Lung (tissue), 12 donors: ENCODE data around the gene NR2F1-AS1. TPM values are rescaled to one million over a fixed set of nuclear protein-coding genes. Genes with fewer than 3 reads are reported as not detected.
"Not testable (repeated sequence)": the region's sequence is repeated elsewhere in the genome, so short reads cannot be mapped to it uniquely, and the experiment has no call there.

Experiments used
- ATAC-seq: fragments of 200-7000 bp; cut with Tn5 transposase; one replicate; pipeline ENCODE4 v1.9.1; 2020; ENCODE audit warnings: moderate number of reproducible peaks; ENCODE audit not compliant: insufficient read depth, low FRiP score
- DNase-seq, 3 donors: peaks; one replicate each; pipeline ENCODE4 v3.0.0-alpha.2; 2013 to 2017
- H3K27ac ChIP-seq, 2 donors: one replicate each; pipeline ENCODE4 v1.5.1; 2013; ENCODE audit warnings: mild to moderate bottlenecking in 2 of 2, moderate library complexity in 2 of 2, control low read depth in 1 of 2, inconsistent platforms in 1 of 2, low read depth in 1 of 2, low read length in 1 of 2
- H3K27me3 ChIP-seq, 3 donors: one replicate each; pipeline ENCODE4 v1.5.1; 2013; ENCODE audit warnings: low read length in 2 of 3; ENCODE audit not compliant: control insufficient read depth in 3 of 3, insufficient read depth in 3 of 3
- H3K36me3 ChIP-seq, 4 donors: one replicate each; pipeline ENCODE4 v1.5.1; 2013; ENCODE audit warnings: low read length in 4 of 4, mild to moderate bottlenecking in 1 of 4, moderate library complexity in 1 of 4; ENCODE audit not compliant: control insufficient read depth in 4 of 4, insufficient read depth in 4 of 4
- H3K4me1 ChIP-seq, 5 donors: one replicate each; pipeline ENCODE4 v1.5.1; 2013; ENCODE audit warnings: low read length in 5 of 5, mild to moderate bottlenecking in 2 of 5, moderate library complexity in 1 of 5; ENCODE audit not compliant: control insufficient read depth in 5 of 5, insufficient read depth in 5 of 5
- H3K4me3 ChIP-seq: one replicate; pipeline ENCODE4 v1.5.1; 2013; ENCODE audit warnings: mild to moderate bottlenecking, control low read depth, moderate library complexity
- H3K9ac ChIP-seq, 2 donors: one replicate each; pipeline ENCODE4 v1.5.1; 2013; ENCODE audit warnings: low read length in 2 of 2, control low read depth in 1 of 2; ENCODE audit not compliant: insufficient read depth in 1 of 2
- H3K9me3 ChIP-seq, 4 donors: one replicate each; pipeline ENCODE4 v1.5.1; 2013; ENCODE audit warnings: low read length in 3 of 4, mild to moderate bottlenecking in 1 of 4, moderate library complexity in 1 of 4; ENCODE audit not compliant: control insufficient read depth in 4 of 4, insufficient read depth in 3 of 4
- CTCF ChIP-seq: IDR thresholded peaks from 2 replicates; pipeline ENCODE4 v1.5.1; 2012; ENCODE audit warnings: mild to moderate bottlenecking; ENCODE audit errors: control extremely low read depth, extremely low read depth
- WGBS, 2 donors: extraction: QIAGEN DNeasy Blood & Tissue Kit; methylation state at CpG; one replicate each; pipeline ENCODE4 v1.1.7; 2013; 5-methylcytosine and 5-hydroxymethylcytosine counted together
- polyA plus RNA-seq, 2 donors: library from polyadenylated mRNA; stranded (reverse); fragments of 200-250 nt; gene quantifications; one replicate each; pipeline ENCODE4 v1.2.1, GENCODE V29; 2013
- total RNA-seq, 2 donors: library from RNA; depleted of rRNA in 1 of 2; stranded (reverse); fragments of >200 nt in 1 of 2; gene quantifications; one replicate each; pipeline ENCODE4 v1.2.1, GENCODE V29; 2014 to 2021
- donor health status: control.
- donor health status: control.
- donor health status: Bipolar disorder and iron deficiency.
- donor health status: healthy.
- donor health status: DM: yes; HTN: yes; CAD: no.

The NR2F1-AS1 gene
- total and polyA plus RNA-seq, 4 donors: 3.6 to 50.0 (median 10.9) TPM

GRCh38 chr5:93511445-93511844, 69.6 kb downstream of the NR2F1-AS1 start:
- DNase-seq (no peak), ATAC-seq (no peak)
- H3K4me1 ChIP-seq: peaks cover 0 to 7% (median 0%) of the 10 kb centered on the region in 5 donors
- no peaks in the 10 kb centered on the region for H3K9me3 ChIP-seq
- no peak overlapping the region for H3K9ac ChIP-seq
- H3K27ac ChIP-seq: no peak overlapping the region
- no peak overlapping the region for H3K4me3 ChIP-seq
- no peaks in the 10 kb centered on the region for H3K27me3 ChIP-seq
- WGBS, 2 donors: 88 to 93% methylated on average over 2 of the region's 2 CpGs
- no peak for TF ChIP-seq CTCF
- H3K36me3 ChIP-seq: peaks cover 0 to 5% (median 0%) of the 10 kb centered on the region in 4 donors

- no peak for DNase-seq
- no peak overlapping the region for H3K27ac ChIP-seq
- WGBS, 2 donors: 52 to 62% methylated on average over 2 of the region's 2 CpGs
- no peak for TF ChIP-seq CTCF
- H3K4me1 ChIP-seq: peaks cover 0 to 7% (median 0%) of the 10 kb centered on the region in 5 donors
- ATAC-seq: no peak
- H3K4me3 ChIP-seq: no peak overlapping the region
- H3K9ac ChIP-seq: no peak overlapping the region
- H3K27me3 ChIP-seq: no peaks in the 10 kb centered on the region
- no peaks in the 10 kb centered on the region for H3K9me3 ChIP-seq
- peaks cover 0 to 7% (median 0%) of the 10 kb centered on the region in 4 donors for H3K36me3 ChIP-seq
These were observed 70.2 kb downstream of the NR2F1-AS1 start for GRCh38 chr5:93510626-93511380.

DNA sequence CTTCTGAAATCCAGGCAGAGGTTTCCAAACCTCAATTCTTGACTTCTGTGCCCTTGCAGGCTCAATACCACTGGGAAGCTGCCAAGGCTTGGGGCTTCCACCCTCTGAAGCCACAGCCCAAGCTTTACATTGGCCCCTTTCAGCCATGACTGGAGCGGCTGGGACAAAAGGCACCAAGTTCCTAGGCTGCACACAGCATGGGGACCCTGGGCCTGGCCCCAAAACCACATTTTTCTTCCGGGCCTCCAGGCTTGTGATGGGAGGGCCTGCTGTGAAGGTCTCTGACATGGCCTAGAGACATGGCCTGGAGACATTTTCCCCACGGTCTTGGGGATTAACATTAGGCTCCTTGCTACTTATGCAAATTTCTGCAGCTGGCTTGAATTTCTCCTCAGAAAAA, 75.5 kb downstream of the NR2F1-AS1 start:
- not testable (repeated sequence) for H3K4me3 ChIP-seq, H3K9me3 ChIP-seq, DNase-seq, ATAC-seq, H3K9ac ChIP-seq, H3K27me3 ChIP-seq, H3K36me3 ChIP-seq, H3K27ac ChIP-seq, H3K4me1 ChIP-seq
- 93 to 94% methylated on average over 3 of the region's 3 CpGs for WGBS, 2 donors

DNA sequence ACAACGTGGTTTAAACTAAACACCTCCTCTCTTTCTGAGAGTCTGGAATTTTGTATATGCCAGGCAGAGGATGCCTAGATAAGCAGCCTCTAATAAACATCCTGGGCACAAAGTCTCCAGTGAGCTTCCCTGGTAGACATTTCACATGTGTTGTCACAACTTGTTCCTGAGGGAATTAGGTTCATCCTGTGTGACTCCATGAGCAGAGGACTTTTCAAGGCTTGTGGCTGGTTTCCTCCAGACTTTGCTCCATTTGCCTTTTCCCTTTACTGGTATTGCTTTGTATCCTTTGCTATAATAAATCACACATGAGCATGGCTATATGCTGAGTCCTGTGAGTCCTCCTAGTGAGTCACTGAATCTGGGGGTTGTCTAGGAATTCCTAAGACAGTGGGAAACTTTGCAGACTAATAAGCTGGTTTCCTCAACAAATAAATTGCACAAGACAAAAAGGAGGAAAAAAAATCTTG, 77.4 kb downstream of the NR2F1-AS1 start:
- ATAC-seq (no peak), DNase-seq (no peak)
- H3K27me3 ChIP-seq: no peaks in the 10 kb centered on the region

More for the DNA sequence above, 77.4 kb downstream of the NR2F1-AS1 start:
- Histone ChIP-seq H3K9me3 (no peaks in the 10 kb centered on the region), H3K9ac (no peak overlapping the region), H3K4me3 (no peak overlapping the region), H3K36me3 (peaks cover 0 to 9% (median 3%) of the 10 kb centered on the region in 4 donors), H3K4me1 (peaks cover 0 to 8% (median 0%) of the 10 kb centered on the region in 5 donors), H3K27ac (no peak overlapping the region)
- WGBS, 2 donors: 54 to 55% methylated on average over 1 of the region's 1 CpG
- no peak for TF ChIP-seq CTCF
